ENCODE results near the gene SELENOT. TPM values are rescaled to one million over a fixed set of nuclear protein-coding genes. Genes with fewer than 3 reads are reported as not detected.

SELENOT gene, protein sequence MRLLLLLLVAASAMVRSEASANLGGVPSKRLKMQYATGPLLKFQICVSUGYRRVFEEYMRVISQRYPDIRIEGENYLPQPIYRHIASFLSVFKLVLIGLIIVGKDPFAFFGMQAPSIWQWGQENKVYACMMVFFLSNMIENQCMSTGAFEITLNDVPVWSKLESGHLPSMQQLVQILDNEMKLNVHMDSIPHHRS
- 46.7 and 106 TPM in 2 replicates for total RNA-seq

DNA sequence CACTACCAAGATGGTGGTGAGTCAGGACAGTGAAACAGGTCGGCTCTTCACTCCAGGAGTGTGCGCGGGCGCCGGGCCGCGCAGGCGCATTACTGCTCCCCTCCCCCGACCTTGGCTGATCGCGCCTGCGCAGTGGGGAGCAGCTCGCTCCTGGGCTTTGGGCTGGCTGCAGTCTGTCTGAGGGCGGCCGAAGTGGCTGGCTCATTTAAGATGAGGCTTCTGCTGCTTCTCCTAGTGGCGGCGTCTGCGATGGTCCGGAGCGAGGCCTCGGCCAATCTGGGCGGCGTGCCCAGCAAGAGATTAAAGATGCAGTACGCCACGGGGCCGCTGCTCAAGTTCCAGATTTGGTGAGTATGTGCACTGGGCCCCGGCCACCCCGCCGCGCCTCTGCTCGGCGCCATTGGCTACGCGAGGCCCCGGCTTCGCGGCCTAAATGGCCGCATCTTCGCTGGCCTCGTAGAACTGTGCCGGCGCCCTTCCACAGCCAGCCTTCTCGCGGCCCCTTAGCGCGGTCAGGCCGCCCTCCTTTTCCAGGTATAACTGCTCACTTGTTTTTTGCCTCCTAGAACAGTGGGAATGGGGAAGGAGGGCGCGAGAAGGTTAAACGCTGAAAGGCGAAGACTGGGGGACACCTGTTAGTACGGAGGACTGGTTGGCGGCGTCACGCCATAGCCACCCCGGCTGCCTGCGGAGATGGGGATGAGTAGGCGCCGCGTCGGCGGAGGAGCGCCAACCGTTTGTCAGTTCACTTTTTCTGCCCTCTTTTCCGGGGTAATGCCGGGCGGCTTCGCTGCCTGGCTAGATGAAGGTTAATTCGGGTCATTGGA, at the start of gene SELENOT:
TSS of gene SELENOT (plus strand) at position 169 of the 827 bp plus-strand sequence. CDS start at position 211, 42 bp downstream.

Other genes starting within 250 kb of the SELENOT start
- 2.6 and 6.5 TPM in 2 replicates for gene TSC22D2, start 195.0 kb upstream of the SELENOT start, total RNA-seq
- gene SERP1, start 56.8 kb upstream of the SELENOT start, total RNA-seq: 87.0 and 124 TPM in 2 replicates
- gene EIF2A, start 56.5 kb upstream of the SELENOT start, total RNA-seq: 127 and 188 TPM in 2 replicates
- under 0.01 and 0.17 TPM in 2 replicates for gene ERICH6, start 100.6 kb downstream of the SELENOT start, total RNA-seq
- 9.9 and 10.6 TPM in 2 replicates for gene SIAH2, start 159.8 kb downstream of the SELENOT start, total RNA-seq

Measured in bronchial smooth muscle cell (primary cell).